K562 (cell line): ENCODE measurements around the gene ORAI1. TPM values are rescaled to one million over a fixed set of nuclear protein-coding genes. Genes with fewer than 3 reads are reported as not detected.

Source experiments
- BMI1 ChIP-seq: fragments of 150-350 bp; IDR thresholded peaks from 2 replicates; pipeline ENCODE4 v1.6.1; 2014; ENCODE audit warnings: low read length
- FOXJ2 ChIP-seq: fragments of 200-800 bp; sonication (Bioruptor generic); IDR thresholded peaks from 2 replicates; pipeline ENCODE4 v1.6.1; 2016; ENCODE audit warnings: missing genetic modification characterization, missing compliant biosample characterization
- MAZ ChIP-seq, 2 experiments: fragments of 450-650 bp in 1 of 2; sonication (generic) in 1 of 2; formaldehyde crosslinking; IDR thresholded peaks in 1 of 2; conservative IDR thresholded peaks in 1 of 2; 2 replicates each; pipeline versions ENCODE4 v1.4.0 to v1.5.0; 2020; ENCODE audit warnings: mild to moderate bottlenecking in 1 of 2, missing genetic modification reagents in 1 of 2
- MYNN ChIP-seq, 2 experiments: sonication (generic); formaldehyde crosslinking in 1 of 2; IDR thresholded peaks; 2 replicates each; pipeline versions ENCODE4 v1.5.0 to v1.6.1; 2016 to 2020; ENCODE audit warnings: antibody characterized with exemption in 1 of 2, missing genetic modification reagents in 1 of 2
- POLR2H ChIP-seq: IDR thresholded peaks from 2 replicates; pipeline ENCODE4 v1.6.1; 2016; ENCODE audit warnings: missing genetic modification characterization, low read depth, mild to moderate bottlenecking, control low read depth, missing compliant biosample characterization, moderate library complexity
- SUPT5H ChIP-seq: fragments of 450-650 bp; IDR thresholded peaks from 2 replicates; pipeline ENCODE4 v1.6.1; 2016
- TAF7 ChIP-seq: fragments of 450-650 bp; IDR thresholded peaks from 2 replicates; pipeline ENCODE4 v1.6.1; 2016; ENCODE audit warnings: missing genetic modification characterization, missing compliant biosample characterization
- ZBTB7A ChIP-seq: IDR thresholded peaks from 2 replicates; pipeline ENCODE4 v1.6.1; 2011; ENCODE audit warnings: low read depth, mild to moderate bottlenecking, low read length, moderate library complexity, borderline replicate concordance; ENCODE audit not compliant: control insufficient read depth
- ZKSCAN1 ChIP-seq: fragments of 150-350 bp; IDR thresholded peaks from 2 replicates; pipeline ENCODE4 v1.6.1; 2016; ENCODE audit warnings: low read depth, low read length
- ZNF79 ChIP-seq: fragments of 250-450 bp; sonication (Bioruptor Pico); IDR thresholded peaks from 2 replicates; pipeline ENCODE4 v1.4.0; 2020; ENCODE audit warnings: low read depth, mild to moderate bottlenecking, moderate library complexity
- polyA plus RNA-seq, 8 experiments: library from polyadenylated mRNA; depleted of rRNA in 4 of 8; stranded (reverse) in 5 of 8; unstranded in 3 of 8; fragments of >200 nt; fragmentation: Nextera tagmentation in 2 of 8; fragmentation: Illumina TruSeq in 1 of 8; extraction: Ambion mirVana in 2 of 8; extraction: Trizol in 1 of 8; gene quantifications; 2 replicates each; pipeline versions ENCODE4 v1.2.1 to v1.2.3, GENCODE V29; 2011 to 2014; ENCODE audit warnings: inconsistent platforms in 1 of 8, missing spikeins in 1 of 8
- total RNA-seq, 7 experiments: library from RNA; depleted of rRNA in 6 of 7; stranded (reverse); fragments of >200 nt in 6 of 7; fragmentation: Illumina TruSeq in 2 of 7; extraction: Trizol in 2 of 7; gene quantifications; 2 replicates each; pipeline versions ENCODE4 v1.2.1 to v1.2.3, GENCODE V29; 2011 to 2021; ENCODE audit warnings: low replicate concordance in 1 of 7
- TF ChIP-seq, protein P1 (sequence below): fragments of 450-650 bp; conservative IDR thresholded peaks from 2 replicates; pipeline ENCODE4 v1.6.1; 2016; ENCODE audit warnings: missing genetic modification characterization, low read depth, mild to moderate bottlenecking, missing compliant biosample characterization, moderate library complexity
- TF ChIP-seq, protein P2 (sequence below): fragments of 450-650 bp; IDR thresholded peaks from 2 replicates; pipeline ENCODE4 v1.6.1; 2018; ENCODE audit not compliant: partially characterized antibody
- TF ChIP-seq, protein P3 (sequence below): fragments of 250-450 bp; sonication (Bioruptor Pico); IDR thresholded peaks from 2 replicates; pipeline ENCODE4 v1.4.0; 2020; ENCODE audit warnings: mild to moderate bottlenecking
- TF ChIP-seq, protein P4 (sequence below): sonication (generic); formaldehyde crosslinking; IDR thresholded peaks from 2 replicates; pipeline ENCODE4 v1.8.0; 2022; ENCODE audit warnings: missing genetic modification reagents, mild to moderate bottlenecking, borderline replicate concordance
- TF ChIP-seq, protein P5 (sequence below), 2 experiments: fragments of 450-650 bp; IDR thresholded peaks; 2 replicates each; pipeline ENCODE4 v1.6.1; 2016

The ORAI1 gene
- total and polyA plus RNA-seq, 9 of the 15 experiments (the other 6 are each of a cell fraction or from before 2014, with no cell fraction given): 2.6 to 23.8 (median 9.3) TPM

DNA sequence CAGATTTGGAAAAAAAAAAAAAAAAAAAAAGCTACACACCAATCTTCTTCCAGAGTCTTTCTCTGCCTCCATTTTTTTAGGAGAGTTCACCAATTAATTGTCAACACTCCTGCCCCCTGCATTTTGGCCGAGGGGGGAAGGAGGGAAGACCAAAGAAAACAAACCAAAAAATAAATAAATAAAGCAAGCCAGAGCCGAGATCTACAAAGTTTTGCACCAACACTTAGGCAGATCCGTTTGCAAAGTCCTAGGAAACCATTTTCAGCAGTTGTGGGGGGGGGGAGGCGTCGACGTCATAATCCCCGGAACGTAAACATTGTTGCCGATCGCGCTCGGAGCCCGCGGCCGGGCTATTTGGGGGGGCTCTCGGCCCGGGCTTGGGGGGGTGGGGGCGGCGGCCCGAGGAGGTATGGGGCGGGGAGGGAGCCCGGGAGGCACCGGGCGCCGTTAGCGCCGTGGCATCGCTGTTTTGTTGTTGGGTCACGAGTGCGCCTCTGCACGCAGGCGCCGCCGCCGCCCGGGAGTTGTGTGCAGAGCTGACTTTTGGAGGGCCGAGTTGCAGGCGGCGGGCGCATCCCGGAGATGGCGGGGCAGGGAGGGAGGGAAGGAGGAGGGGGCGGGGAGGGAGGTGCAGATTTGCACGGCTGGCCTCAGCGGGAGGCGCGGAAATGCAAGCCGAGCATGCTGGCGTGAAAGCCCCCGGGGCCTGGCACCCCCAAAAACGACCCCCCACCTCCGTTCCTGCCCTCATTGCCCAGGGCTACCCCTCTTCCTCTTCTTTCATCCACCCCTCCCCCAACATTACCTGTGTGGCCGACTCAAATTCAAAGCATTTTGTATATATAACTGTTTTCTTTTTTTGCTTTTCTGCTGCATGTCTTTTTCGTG lies 46.1 kb upstream of the ORAI1 start (continued):
- 0 out of 2 replicates have a peak, but pooled peaks have one; percentile 8 for TF ChIP-seq ZKSCAN1
- TF ChIP-seq MYNN (IDR thresholded peaks at IDR 0.05): no peak
- TF ChIP-seq MYNN (CRISPR knock-in tag; IDR thresholded peaks at IDR 0.05): no peak
- TF ChIP-seq ZNF79 (CRISPR knock-in tag): no peak
- TF ChIP-seq ZBTB7A: peak; percentile 45; the same call in 1 of the 2 replicates
- TF ChIP-seq MAZ (CRISPR knock-in tag; conservative IDR thresholded peaks at IDR 0.05 in 1 of 2, IDR thresholded peaks at IDR 0.05 in 1 of 2): peak in 1 of 2 experiments; percentile 67; a peak in 2 of 4 replicates
- no peak for TF ChIP-seq BMI1
- TF ChIP-seq POLR2H (tag): peak; percentile 53
- peak; percentile 79 for TF ChIP-seq FOXJ2 (tag)
- TF ChIP-seq TAF7 (tag): no peak
- TF ChIP-seq, protein P1, sequence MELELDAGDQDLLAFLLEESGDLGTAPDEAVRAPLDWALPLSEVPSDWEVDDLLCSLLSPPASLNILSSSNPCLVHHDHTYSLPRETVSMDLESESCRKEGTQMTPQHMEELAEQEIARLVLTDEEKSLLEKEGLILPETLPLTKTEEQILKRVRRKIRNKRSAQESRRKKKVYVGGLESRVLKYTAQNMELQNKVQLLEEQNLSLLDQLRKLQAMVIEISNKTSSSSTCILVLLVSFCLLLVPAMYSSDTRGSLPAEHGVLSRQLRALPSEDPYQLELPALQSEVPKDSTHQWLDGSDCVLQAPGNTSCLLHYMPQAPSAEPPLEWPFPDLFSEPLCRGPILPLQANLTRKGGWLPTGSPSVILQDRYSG (tag): no peak
- TF ChIP-seq, protein P2, sequence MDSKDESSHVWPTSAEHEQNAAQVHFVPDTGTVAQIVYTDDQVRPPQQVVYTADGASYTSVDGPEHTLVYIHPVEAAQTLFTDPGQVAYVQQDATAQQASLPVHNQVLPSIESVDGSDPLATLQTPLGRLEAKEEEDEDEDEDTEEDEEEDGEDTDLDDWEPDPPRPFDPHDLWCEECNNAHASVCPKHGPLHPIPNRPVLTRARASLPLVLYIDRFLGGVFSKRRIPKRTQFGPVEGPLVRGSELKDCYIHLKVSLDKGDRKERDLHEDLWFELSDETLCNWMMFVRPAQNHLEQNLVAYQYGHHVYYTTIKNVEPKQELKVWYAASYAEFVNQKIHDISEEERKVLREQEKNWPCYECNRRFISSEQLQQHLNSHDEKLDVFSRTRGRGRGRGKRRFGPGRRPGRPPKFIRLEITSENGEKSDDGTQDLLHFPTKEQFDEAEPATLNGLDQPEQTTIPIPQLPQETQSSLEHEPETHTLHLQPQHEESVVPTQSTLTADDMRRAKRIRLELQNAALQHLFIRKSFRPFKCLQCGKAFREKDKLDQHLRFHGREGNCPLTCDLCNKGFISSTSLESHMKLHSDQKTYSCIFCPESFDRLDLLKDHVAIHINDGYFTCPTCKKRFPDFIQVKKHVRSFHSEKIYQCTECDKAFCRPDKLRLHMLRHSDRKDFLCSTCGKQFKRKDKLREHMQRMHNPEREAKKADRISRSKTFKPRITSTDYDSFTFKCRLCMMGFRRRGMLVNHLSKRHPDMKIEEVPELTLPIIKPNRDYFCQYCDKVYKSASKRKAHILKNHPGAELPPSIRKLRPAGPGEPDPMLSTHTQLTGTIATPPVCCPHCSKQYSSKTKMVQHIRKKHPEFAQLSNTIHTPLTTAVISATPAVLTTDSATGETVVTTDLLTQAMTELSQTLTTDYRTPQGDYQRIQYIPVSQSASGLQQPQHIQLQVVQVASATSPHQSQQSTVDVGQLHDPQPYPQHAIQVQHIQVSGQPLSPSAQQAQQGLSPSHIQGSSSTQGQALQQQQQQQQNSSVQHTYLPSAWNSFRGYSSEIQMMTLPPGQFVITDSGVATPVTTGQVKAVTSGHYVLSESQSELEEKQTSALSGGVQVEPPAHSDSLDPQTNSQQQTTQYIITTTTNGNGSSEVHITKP: no peak
- TF ChIP-seq SUPT5H: peak; percentile 21; the same call in 1 of the 2 replicates
- TF ChIP-seq, protein P3, sequence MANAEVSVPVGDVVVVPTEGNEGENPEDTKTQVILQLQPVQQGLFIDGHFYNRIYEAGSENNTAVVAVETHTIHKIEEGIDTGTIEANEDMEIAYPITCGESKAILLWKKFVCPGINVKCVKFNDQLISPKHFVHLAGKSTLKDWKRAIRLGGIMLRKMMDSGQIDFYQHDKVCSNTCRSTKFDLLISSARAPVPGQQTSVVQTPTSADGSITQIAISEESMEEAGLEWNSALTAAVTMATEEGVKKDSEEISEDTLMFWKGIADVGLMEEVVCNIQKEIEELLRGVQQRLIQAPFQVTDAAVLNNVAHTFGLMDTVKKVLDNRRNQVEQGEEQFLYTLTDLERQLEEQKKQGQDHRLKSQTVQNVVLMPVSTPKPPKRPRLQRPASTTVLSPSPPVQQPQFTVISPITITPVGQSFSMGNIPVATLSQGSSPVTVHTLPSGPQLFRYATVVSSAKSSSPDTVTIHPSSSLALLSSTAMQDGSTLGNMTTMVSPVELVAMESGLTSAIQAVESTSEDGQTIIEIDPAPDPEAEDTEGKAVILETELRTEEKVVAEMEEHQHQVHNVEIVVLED (CRISPR knock-in tag): no peak
- TF ChIP-seq, protein P4, sequence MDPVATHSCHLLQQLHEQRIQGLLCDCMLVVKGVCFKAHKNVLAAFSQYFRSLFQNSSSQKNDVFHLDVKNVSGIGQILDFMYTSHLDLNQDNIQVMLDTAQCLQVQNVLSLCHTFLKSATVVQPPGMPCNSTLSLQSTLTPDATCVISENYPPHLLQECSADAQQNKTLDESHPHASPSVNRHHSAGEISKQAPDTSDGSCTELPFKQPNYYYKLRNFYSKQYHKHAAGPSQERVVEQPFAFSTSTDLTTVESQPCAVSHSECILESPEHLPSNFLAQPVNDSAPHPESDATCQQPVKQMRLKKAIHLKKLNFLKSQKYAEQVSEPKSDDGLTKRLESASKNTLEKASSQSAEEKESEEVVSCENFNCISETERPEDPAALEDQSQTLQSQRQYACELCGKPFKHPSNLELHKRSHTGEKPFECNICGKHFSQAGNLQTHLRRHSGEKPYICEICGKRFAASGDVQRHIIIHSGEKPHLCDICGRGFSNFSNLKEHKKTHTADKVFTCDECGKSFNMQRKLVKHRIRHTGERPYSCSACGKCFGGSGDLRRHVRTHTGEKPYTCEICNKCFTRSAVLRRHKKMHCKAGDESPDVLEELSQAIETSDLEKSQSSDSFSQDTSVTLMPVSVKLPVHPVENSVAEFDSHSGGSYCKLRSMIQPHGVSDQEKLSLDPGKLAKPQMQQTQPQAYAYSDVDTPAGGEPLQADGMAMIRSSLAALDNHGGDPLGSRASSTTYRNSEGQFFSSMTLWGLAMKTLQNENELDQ (CRISPR knock-in tag): no peak
- TF ChIP-seq, protein P5, sequence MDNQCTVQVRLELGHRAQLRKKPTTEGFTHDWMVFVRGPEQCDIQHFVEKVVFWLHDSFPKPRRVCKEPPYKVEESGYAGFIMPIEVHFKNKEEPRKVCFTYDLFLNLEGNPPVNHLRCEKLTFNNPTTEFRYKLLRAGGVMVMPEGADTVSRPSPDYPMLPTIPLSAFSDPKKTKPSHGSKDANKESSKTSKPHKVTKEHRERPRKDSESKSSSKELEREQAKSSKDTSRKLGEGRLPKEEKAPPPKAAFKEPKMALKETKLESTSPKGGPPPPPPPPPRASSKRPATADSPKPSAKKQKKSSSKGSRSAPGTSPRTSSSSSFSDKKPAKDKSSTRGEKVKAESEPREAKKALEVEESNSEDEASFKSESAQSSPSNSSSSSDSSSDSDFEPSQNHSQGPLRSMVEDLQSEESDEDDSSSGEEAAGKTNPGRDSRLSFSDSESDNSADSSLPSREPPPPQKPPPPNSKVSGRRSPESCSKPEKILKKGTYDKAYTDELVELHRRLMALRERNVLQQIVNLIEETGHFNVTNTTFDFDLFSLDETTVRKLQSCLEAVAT (IDR thresholded peaks at IDR 0.05): 0 out of 4 replicates have a peak, but pooled peaks of 1 of the 2 experiments have one; percentile 33
